Prostate gland (tissue), 2 donors: Measurements from ENCODE around the gene YIPF1.

ENCODE experiments used
- CTCF ChIP-seq, 4 experiments: fragments of 200-600 bp in 2 of 4; fragments of 450-650 bp in 2 of 4; sonication (generic) in 2 of 4; IDR thresholded peaks; 1 replicate in 3 of 4; 2 replicates in 1 of 4; pipeline ENCODE4 v1.5.1; 2016 to 2019; ENCODE audit warnings: antibody characterized with exemption in 4 of 4, mild to moderate bottlenecking in 2 of 4, moderate library complexity in 2 of 4
- POLR2A ChIP-seq: fragments of 450-650 bp; IDR thresholded peaks from one replicate; pipeline ENCODE4 v1.6.1; 2016; ENCODE audit warnings: antibody characterized with exemption, mild to moderate bottlenecking
- POLR2AphosphoS5 ChIP-seq: sonication (generic); formaldehyde crosslinking; IDR thresholded peaks from one replicate; pipeline ENCODE4 v1.6.1; 2017; ENCODE audit warnings: antibody characterized with exemption

GRCh38 chr1:53871773-53872484, 17.7 kb downstream of the YIPF1 start:
- no peak for TF ChIP-seq CTCF (IDR thresholded peaks at IDR 0.05)
- TF ChIP-seq POLR2A = no peak
- TF ChIP-seq POLR2AphosphoS5 = no peak
